HCT116 (cell line): ENCODE measurements around the gene CTIF. TPM values are rescaled to one million over a fixed set of nuclear protein-coding genes. Genes with fewer than 3 reads are reported as not detected.

Experiments
- ATAC-seq: fragments of 200-7000 bp; cut with Tn5 transposase; 2 replicates; pipeline ENCODE4 v1.9.1; 2020; ENCODE audit warnings: mild to moderate bottlenecking, moderate library complexity
- BruUV-seq: library from RNA; stranded (reverse); fragments of 400-500 nt; replicated peaks from 2 replicates; lab custom pipeline; 2021; lab: Mats Ljungman, UMichigan
- CTCF ChIA-PET: fragments of 300-600 bp; sonication (Branson Sonifier 250); formaldehyde crosslinking; loops from one replicate; lab custom pipeline; 2021; ENCODE audit warnings: antibody characterized with exemption; lab: Charles Lee
- POLR2A ChIA-PET: fragments of 300-600, 350-600 bp; sonication (Branson Sonifier 250); formaldehyde crosslinking; loops from one replicate; lab custom pipeline; 2021; ENCODE audit warnings: antibody characterized with exemption; lab: Charles Lee
- RAD21 ChIA-PET, 2 experiments: fragments of 300-600 bp; sonication (Branson Sonifier 250); formaldehyde crosslinking; loops; one replicate each; lab custom pipeline; 2023; ENCODE audit warnings: low total read pairs in 2 of 2; ENCODE audit not compliant: uncharacterized antibody in 2 of 2, unreplicated experiment in 2 of 2, low non-redundant PET in 1 of 2; lab: Charles Lee
- DNase-seq: peaks from one replicate; pipeline ENCODE4 v3.0.0-alpha.2; 2010; ENCODE audit warnings: low read depth, low spot score
- H2AFZ ChIP-seq: fragments of 200-600 bp; shearing (Covaris generic), sonication (generic); 2 replicates; pipeline ENCODE4 v1.6.1; 2017; ENCODE audit warnings: low read depth, mixed run types, mixed read lengths, antibody characterized with exemption, low read length; ENCODE audit not compliant: poor library complexity, severe bottlenecking
- H3K27ac ChIP-seq: 2 replicates; pipeline ENCODE4 v1.5.1; 2012; ENCODE audit warnings: low read depth, low read length
- H3K27me3 ChIP-seq: fragments of 200-600 bp; sonication (generic); 2 replicates; pipeline ENCODE4 v1.6.1; 2016; ENCODE audit warnings: mixed run types, low read length, mixed read lengths; ENCODE audit not compliant: insufficient read depth
- H3K36me3 ChIP-seq, 2 experiments: fragments of 200-500 bp in 1 of 2; fragments of 200-600 bp in 1 of 2; sonication (Bioruptor generic) in 1 of 2; sonication (generic) in 1 of 2; 2 replicates each; pipeline versions ENCODE4 v1.5.1 to v1.6.1; 2014 to 2016; ENCODE audit warnings: low read length in 2 of 2, inconsistent platforms in 1 of 2, mixed read lengths in 1 of 2, mixed run types in 1 of 2; ENCODE audit not compliant: insufficient read depth in 2 of 2, control insufficient read depth in 1 of 2
- H3K4me1 ChIP-seq, 2 experiments: fragments of 200-600 bp in 1 of 2; sonication (generic) in 1 of 2; 2 replicates each; pipeline versions ENCODE4 v1.5.1 to v1.6.1; 2012 to 2017; ENCODE audit warnings: low read length in 2 of 2, inconsistent platforms in 1 of 2, mild to moderate bottlenecking in 1 of 2, mixed read lengths in 1 of 2, mixed run types in 1 of 2, moderate library complexity in 1 of 2; ENCODE audit not compliant: insufficient read depth in 2 of 2, control insufficient read depth in 1 of 2
- H3K4me2 ChIP-seq: fragments of 200-600 bp; sonication (generic); 2 replicates; pipeline ENCODE4 v1.6.1; 2017; ENCODE audit warnings: mixed run types, low read length, mixed read lengths
- H3K4me3 ChIP-seq, 2 experiments: fragments of 200-600 bp in 1 of 2; sonication (generic) in 1 of 2; replicated peaks in 1 of 2; 2 replicates each; pipeline ENCODE4 v1.5.1; 2011 to 2016; ENCODE audit warnings: low read length in 2 of 2, control low read depth in 1 of 2, low read depth in 1 of 2, mild to moderate bottlenecking in 1 of 2, mixed read lengths in 1 of 2, mixed run types in 1 of 2
- H3K79me2 ChIP-seq: fragments of 200-600 bp; sonication (generic); 2 replicates; pipeline ENCODE4 v1.6.1; 2017; ENCODE audit warnings: mild to moderate bottlenecking, mixed run types, low read length, moderate library complexity, mixed read lengths; ENCODE audit not compliant: insufficient read depth
- H3K9ac ChIP-seq: fragments of 200-600 bp; sonication (generic); 2 replicates; pipeline ENCODE4 v1.6.1; 2016; ENCODE audit warnings: low read length, mixed read lengths
- H3K9me2 ChIP-seq: fragments of 200-600 bp; sonication (generic), shearing (Covaris generic); 2 replicates; pipeline ENCODE4 v1.6.1; 2017; ENCODE audit warnings: mixed run types, mild to moderate bottlenecking, moderate library complexity; ENCODE audit not compliant: insufficient read depth
- H3K9me3 ChIP-seq, 2 experiments: fragments of 200-500 bp in 1 of 2; fragments of 200-600 bp in 1 of 2; sonication (Bioruptor generic) in 1 of 2; sonication (generic) in 1 of 2; 2 replicates each; pipeline ENCODE4 v1.6.1; 2014 to 2017; ENCODE audit warnings: low read length in 2 of 2, mixed read lengths in 2 of 2, inconsistent platforms in 1 of 2, low read depth in 1 of 2, mild to moderate bottlenecking in 1 of 2, mixed run types in 1 of 2, moderate library complexity in 1 of 2; ENCODE audit not compliant: control insufficient read depth in 1 of 2, insufficient read depth in 1 of 2
- H4K20me1 ChIP-seq: fragments of 200-600 bp; sonication (generic), shearing (Covaris generic); 2 replicates; pipeline ENCODE4 v1.6.1; 2017; ENCODE audit warnings: mixed run types, mild to moderate bottlenecking, moderate library complexity; ENCODE audit not compliant: insufficient read depth
- CBX3 ChIP-seq: IDR thresholded peaks from 2 replicates; pipeline ENCODE4 v1.6.1; 2012; ENCODE audit warnings: low read depth
- EZH2 ChIP-seq: fragments of 200-600 bp; sonication (generic); IDR thresholded peaks from 2 replicates; pipeline ENCODE4 v1.6.1; 2017; ENCODE audit warnings: antibody characterized with exemption, mixed run types
- FOSL1 ChIP-seq: IDR thresholded peaks from 2 replicates; pipeline ENCODE4 v1.6.1; 2012; ENCODE audit warnings: low read depth
- JUND ChIP-seq: IDR thresholded peaks from 2 replicates; pipeline ENCODE4 v1.6.1; 2012
- POLR2A ChIP-seq: IDR thresholded peaks from 2 replicates; pipeline ENCODE4 v1.7.0; 2011; ENCODE audit warnings: borderline replicate concordance; ENCODE audit not compliant: insufficient read depth, insufficient read length; ENCODE audit errors: extremely low read depth
- SIN3A ChIP-seq: IDR thresholded peaks from 2 replicates; pipeline ENCODE4 v1.6.1; 2012; ENCODE audit warnings: low read depth
- TCF7L2 ChIP-seq: IDR thresholded peaks from 2 replicates; pipeline ENCODE4 v1.7.0; 2011; ENCODE audit warnings: borderline replicate concordance, inconsistent platforms; ENCODE audit not compliant: insufficient read depth, insufficient read length; ENCODE audit errors: extremely low read depth
- YY1 ChIP-seq: IDR thresholded peaks from 2 replicates; pipeline ENCODE4 v1.6.1; 2011; ENCODE audit warnings: low read length, low read depth, moderate library complexity, mild to moderate bottlenecking; ENCODE audit not compliant: insufficient replicate concordance; ENCODE audit errors: extremely low read depth
- ZFX ChIP-seq: fragments of 450-650 bp; IDR thresholded peaks from 2 replicates; pipeline ENCODE4 v1.6.1; 2017
- ZNF274 ChIP-seq: fragments of 200-500 bp; sonication (Bioruptor generic); IDR thresholded peaks from 2 replicates; pipeline ENCODE4 v1.6.1; 2014; ENCODE audit warnings: mild to moderate bottlenecking, low read depth, low read length, inconsistent platforms
- intact Hi-C: fragments of 100-400 bp; cut with micrococcal nuclease; formaldehyde crosslinking; loops from 2 replicates; pipeline ENCODE4 v1.10.0; 2022
- total RNA-seq: library from RNA; stranded (reverse); gene quantifications from one replicate; pipeline ENCODE4 v1.2.1, GENCODE V29; 2021; ENCODE audit not compliant: unreplicated experiment
- TF ChIP-seq, protein P1 (sequence below), 3 experiments: fragments of 200-600 bp in 1 of 3; sonication (generic) in 1 of 3; IDR thresholded peaks in 2 of 3; conservative IDR thresholded peaks in 1 of 3; 2 replicates each; pipeline ENCODE4 v1.5.1; 2012 to 2017; ENCODE audit warnings: low read depth in 2 of 3, low read length in 2 of 3, antibody characterized with exemption in 1 of 3, borderline replicate concordance in 1 of 3, control low read depth in 1 of 3, mild to moderate bottlenecking in 1 of 3, mixed read lengths in 1 of 3, mixed run types in 1 of 3, moderate library complexity in 1 of 3; ENCODE audit not compliant: insufficient read depth in 1 of 3
- TF ChIP-seq, protein P2 (sequence below): IDR thresholded peaks from 2 replicates; pipeline ENCODE4 v1.6.1; 2012

CTIF gene
- total RNA-seq, 1 experiment from 2014 or later: 19.7 TPM

- CTCF ChIA-PET: no interaction called here
- H3K4me1 ChIP-seq: peaks cover 16 to 23% of the 10 kb centered on the region in 2 experiments
- no peaks in the 10 kb centered on the region for H3K9me3 ChIP-seq
- no peak overlapping the region for H3K4me2 ChIP-seq
- no peak for DNase-seq
- H3K27me3 ChIP-seq: no peaks in the 10 kb centered on the region
- H2AFZ ChIP-seq: no peak overlapping the region
- RAD21 ChIA-PET: interaction anchor here in 1 of 2 experiments (0.7 kb wide), 1 partner anchor 195 kb away, joined by 4 read pairs; no protein-coding TSS in a partner anchor
- ATAC-seq: no peak
- H3K27ac ChIP-seq: no peak overlapping the region
- no peaks in the 10 kb centered on the region for H3K36me3 ChIP-seq
- no peaks in the 10 kb centered on the region for H3K9me2 ChIP-seq
- POLR2A ChIA-PET: no interaction called here
- intact Hi-C loops: no loop called here
- no peaks in the 10 kb centered on the region for H4K20me1 ChIP-seq
- TF ChIP-seq JUND (no peak), ZFX (no peak), POLR2A (no peak), TCF7L2 (no peak), EZH2 (no peak), CBX3 (no peak), SIN3A (no peak), FOSL1 (no peak), ZNF274 (no peak), YY1 (no peak)
- TF ChIP-seq, protein P1, sequence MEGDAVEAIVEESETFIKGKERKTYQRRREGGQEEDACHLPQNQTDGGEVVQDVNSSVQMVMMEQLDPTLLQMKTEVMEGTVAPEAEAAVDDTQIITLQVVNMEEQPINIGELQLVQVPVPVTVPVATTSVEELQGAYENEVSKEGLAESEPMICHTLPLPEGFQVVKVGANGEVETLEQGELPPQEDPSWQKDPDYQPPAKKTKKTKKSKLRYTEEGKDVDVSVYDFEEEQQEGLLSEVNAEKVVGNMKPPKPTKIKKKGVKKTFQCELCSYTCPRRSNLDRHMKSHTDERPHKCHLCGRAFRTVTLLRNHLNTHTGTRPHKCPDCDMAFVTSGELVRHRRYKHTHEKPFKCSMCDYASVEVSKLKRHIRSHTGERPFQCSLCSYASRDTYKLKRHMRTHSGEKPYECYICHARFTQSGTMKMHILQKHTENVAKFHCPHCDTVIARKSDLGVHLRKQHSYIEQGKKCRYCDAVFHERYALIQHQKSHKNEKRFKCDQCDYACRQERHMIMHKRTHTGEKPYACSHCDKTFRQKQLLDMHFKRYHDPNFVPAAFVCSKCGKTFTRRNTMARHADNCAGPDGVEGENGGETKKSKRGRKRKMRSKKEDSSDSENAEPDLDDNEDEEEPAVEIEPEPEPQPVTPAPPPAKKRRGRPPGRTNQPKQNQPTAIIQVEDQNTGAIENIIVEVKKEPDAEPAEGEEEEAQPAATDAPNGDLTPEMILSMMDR (IDR thresholded peaks at IDR 0.05 in 2 of 3, conservative IDR thresholded peaks at IDR 0.05 in 1 of 3; ENCODE audit: borderline replicate concordance in 1 of 3, insufficient read depth in 1 of 3, low read depth in 2 of 3, low read length in 2 of 3): no peak
- TF ChIP-seq, protein P2, sequence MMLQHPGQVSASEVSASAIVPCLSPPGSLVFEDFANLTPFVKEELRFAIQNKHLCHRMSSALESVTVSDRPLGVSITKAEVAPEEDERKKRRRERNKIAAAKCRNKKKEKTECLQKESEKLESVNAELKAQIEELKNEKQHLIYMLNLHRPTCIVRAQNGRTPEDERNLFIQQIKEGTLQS: no peak
- no peak overlapping the region for H3K4me3 ChIP-seq
- BruUV-seq: no TSS peak
- no peaks in the 10 kb centered on the region for H3K79me2 ChIP-seq
- H3K9ac ChIP-seq: no peak overlapping the region
Observed at GRCh38 chr18:48803951-48804855, 265.4 kb downstream of the CTIF start.
